Stimulated activated CD4-positive, alpha-beta T cell treated with anti-CD3 and anti-CD28 coated beads, TNF-alpha, amount 100 ng/mL, for 24 hours (primary cell): ENCODE data around the gene ORM2.
A peak's percentile ranks its signal among the peaks of the same experiment; 100 is the strongest.
"Not testable (repeated sequence)": the region's sequence is repeated elsewhere in the genome, so short reads cannot be mapped to it uniquely, and the experiment has no call there.

Experiments
- DNase-seq, 3 experiments: peaks; one replicate each; pipeline ENCODE4 v3.0.0-alpha.2; 2020; ENCODE audit warnings: low read depth in 3 of 3

The ORM2 gene

GRCh38 chr9:114329625-114330022, at the start of gene ORM2:
Gene ORM2, plus strand, starts transcription at chr9:114329869. Its CDS starts 36 bp downstream, at chr9:114329905.
- not testable (repeated sequence) for DNase-seq

DNA sequence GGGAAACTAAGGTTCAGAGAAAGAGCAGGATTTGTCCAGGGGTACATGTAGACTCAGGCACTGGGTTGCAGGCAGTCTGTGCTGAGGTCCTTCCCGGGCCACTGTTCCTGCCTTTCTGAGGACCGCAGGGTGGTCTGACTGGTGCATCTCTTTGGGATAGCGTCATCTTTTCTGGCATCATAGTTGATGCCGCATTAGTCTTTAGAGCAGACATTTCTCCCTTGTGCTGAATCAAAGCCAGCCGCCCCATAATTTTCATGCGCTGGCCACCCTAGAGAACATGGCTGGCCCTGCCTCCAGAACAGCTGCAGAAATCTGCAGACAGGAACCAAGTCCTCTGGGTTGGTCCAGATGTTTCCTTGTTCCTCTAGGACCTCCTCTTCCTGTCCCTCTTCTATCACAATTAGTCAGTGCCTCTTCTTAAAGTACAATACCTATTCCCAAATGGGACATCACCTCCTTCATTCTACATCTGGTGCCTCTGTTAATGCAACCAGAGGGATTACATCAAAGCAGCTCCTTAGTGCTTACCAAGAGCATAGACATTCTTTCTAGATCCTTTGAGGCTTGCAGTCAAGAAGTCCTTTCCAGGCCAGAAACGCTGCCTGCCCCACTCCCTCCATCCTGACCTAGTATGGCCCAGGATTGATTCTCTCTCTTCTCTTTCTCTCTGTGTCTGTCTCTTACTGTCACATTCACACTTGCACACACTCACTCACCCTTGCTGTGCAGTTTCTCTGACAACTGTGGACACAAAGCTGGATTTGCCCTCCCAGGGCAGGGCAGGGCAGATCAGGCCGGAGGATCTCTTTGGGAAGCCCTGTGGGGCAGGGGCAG, 48.8 kb upstream of the ORM2 start:
- DNase-seq, result no peak

DNA sequence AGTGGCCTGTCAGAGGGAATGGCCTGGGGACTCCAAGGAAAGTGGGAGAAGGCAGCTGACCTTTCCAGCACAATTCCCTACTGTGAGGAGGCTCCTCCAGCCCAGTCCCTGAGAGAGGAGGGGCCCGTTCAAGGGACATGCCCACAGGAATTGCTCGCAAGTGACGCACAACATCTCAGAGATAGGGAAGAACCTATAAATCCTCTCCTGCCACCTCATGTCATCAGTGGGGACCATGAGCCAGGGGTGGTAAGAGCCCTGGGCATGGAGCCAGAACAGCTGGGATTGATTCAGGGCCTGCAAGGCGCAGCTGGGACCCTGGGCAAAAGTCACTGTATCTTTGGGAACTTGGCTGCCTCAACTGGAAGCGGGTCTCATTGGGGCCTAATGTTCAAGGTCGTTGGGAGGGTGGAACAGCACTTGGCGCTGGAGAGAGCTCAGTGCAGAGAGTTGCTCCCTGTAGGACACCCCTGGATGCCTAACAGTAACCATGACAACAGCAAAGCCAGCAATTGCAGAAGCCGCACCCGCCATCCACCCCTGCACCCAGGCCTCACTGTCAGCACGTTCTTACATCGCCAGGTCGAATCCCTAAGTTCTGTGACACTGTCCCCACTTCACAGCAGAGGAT, 48.1 kb upstream of the ORM2 start:
- no peak for DNase-seq

GRCh38 chr9:114282104-114282485, 47.6 kb upstream of the ORM2 start:
- no peak for DNase-seq

- DNase-seq, result no peak
These were observed 47.2 kb upstream of the ORM2 start for GRCh38 chr9:114282507-114282906.

GRCh38 chr9:114282926-114283325, 46.7 kb upstream of the ORM2 start:
- peak in 1 of 3 experiments; percentile 11 for DNase-seq

DNA sequence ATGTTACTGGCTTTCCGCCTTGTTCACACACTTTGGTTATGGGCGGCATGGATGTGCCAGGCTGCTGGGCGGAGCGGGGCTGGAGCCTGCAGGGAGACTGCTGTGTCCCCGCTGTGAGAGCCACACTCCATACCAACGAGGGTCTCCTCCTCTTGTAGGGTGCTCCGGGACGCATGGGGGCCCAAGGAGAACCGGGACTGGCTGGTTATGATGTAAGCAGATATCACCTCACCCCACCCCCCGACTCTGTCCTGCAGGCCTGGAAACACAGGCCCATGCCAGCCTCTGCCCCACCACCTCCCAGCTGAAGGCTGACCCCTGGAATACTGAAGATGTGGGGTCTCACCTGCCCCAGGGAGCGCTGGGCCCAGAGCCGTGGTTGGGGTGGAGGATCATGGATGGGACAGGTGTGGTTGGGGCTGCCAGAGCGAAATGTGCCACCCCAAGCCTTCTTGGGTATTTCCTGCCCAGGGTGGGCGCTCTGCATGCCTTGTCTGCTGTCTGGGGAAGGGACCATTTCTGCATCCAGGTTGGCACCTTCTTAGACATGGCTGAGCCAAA, 46.0 kb upstream of the ORM2 start:
- DNase-seq, result no peak

GRCh38 chr9:114284316-114285060, 45.2 kb upstream of the ORM2 start:
- DNase-seq, result no peak

- DNase-seq, result no peak
These were observed 44.4 kb upstream of the ORM2 start for GRCh38 chr9:114285166-114285867.

DNA sequence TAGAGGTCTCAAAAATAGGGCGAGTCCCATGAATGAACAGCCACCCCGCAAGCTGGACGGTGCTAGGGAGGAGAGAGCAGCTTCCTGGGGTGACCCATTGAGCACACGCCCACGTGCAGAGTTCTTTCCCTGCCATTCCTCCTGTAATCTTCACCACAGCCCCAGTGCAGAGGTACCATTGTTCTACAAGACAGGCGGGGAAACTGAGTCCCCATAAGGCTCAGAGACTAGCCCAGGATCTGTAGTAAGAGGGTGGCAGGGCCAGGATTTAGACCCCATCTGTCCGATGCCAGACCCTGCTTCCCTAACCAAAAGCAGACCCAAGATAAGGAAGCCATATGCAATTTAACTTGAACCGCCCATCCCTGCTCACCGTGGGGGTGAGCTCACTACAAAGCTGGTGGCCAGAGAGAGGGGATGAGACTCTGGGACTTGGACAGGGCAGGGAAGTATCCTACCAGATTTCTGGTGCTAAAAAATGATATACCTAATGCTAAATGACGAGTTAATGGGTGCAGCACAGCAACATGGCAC, 43.5 kb upstream of the ORM2 start:
- DNase-seq, result no peak

- no peak for DNase-seq
These were observed 42.5 kb upstream of the ORM2 start for GRCh38 chr9:114287001-114287762.

DNA sequence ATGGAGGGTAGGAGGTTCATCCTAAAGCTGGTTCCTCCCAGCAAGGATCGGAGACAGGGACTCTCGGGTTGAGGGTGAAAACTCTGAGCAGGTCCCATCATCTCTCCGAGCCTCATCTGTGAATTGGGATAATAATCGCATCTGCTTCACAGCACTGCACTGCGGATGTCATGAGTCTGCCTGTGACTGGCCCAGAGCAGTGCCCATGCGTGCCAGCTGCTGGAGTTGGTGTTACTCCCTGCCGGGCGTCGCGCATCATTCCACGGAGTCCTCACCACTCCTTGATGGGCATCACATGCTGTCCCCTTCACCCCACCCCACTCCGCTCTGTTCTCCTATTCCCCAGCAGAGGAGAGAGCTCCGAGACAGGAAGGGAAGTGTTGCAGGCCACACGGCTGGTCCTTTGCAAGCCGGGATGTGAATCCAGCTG, 41.9 kb upstream of the ORM2 start:
- DNase-seq, result no peak

GRCh38 chr9:114288193-114289091, 41.2 kb upstream of the ORM2 start:
- no peak for DNase-seq

- no peak for DNase-seq
These were observed 40.6 kb upstream of the ORM2 start for GRCh38 chr9:114289106-114289505.

DNA sequence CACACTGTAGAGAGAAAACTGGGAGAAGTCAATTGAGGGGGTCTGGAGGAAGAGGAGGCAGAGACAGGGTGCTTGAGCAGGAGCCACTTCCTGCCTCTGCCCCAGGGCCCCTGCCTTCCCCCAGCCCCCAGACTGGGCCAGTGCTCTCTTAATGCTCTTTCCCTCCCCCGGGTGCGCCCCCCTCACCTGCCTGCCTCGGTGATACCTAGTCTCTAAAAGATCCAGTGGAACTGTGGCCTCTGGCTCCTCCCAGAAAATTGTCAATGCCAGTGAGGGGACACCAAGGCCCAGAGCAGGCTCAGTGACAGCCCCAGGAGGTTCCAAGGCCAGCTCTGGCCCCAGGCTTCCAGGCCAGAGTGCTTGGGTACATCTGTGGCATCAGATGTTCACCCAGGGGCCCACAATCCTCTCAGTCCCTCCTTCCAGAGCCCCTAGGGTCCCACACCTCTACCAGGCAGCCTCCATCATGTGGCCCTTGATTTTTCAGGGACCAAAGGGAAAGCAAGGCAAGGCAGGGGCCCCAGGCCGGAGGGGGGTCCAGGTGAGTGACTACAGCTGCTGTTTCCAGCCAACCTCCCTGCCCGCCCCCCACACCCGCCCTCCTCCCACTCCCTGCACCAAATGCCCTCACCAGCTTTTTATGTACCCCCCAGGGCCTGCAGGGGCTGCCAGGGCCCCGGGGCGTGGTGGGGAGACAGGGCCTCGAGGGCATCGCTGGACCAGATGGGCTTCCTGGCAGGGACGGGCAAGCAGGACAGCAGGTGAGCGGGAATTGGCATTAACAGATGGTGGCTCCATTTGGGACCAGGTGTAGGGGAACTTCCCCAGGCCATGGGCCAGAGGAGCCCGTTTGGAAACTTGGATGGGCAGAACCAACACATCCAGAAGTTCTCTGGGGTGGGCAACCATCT, 39.8 kb upstream of the ORM2 start:
- no peak for DNase-seq

DNA sequence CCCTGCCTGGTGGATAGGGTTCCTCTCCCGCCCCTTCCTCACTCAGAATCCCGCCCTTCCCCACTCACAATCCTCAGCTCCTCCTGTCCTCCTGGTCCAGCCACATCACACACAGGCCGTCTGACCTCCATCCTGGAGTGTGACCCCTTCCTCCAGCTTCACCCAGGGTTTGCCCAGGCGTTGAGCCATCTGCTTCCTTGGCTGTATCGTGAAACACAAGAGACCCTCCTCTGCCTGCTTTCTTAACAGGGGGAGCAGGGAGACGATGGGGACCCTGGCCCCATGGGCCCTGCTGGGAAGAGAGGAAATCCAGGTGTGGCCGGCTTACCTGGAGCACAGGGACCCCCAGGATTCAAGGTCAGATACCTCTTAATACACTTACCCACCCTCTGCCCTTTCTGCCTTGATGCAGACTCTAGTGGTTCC, 39.1 kb upstream of the ORM2 start:
- no peak for DNase-seq

DNA sequence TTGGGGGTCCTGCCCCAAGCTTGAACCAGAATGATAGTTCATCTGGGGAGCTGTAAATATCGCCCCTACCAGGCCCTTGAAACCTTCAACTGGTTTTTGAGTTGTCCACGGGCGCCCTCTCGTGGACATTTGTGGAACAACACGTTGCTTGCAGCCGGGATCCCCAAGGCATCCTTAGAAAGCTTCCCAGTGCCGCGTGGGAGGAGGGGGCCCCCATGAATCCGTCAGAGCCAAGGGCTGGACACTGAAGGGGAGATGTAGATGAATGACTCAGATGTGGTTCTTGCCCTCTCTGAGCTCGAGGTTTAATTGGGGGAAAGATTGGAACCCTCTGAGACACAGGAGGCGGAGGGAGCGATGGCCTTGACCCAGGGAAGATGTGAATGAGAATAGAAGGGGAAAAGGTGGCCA, 38.6 kb upstream of the ORM2 start:
- DNase-seq, result peak; percentile 51 to 66 (median 55)

DNA sequence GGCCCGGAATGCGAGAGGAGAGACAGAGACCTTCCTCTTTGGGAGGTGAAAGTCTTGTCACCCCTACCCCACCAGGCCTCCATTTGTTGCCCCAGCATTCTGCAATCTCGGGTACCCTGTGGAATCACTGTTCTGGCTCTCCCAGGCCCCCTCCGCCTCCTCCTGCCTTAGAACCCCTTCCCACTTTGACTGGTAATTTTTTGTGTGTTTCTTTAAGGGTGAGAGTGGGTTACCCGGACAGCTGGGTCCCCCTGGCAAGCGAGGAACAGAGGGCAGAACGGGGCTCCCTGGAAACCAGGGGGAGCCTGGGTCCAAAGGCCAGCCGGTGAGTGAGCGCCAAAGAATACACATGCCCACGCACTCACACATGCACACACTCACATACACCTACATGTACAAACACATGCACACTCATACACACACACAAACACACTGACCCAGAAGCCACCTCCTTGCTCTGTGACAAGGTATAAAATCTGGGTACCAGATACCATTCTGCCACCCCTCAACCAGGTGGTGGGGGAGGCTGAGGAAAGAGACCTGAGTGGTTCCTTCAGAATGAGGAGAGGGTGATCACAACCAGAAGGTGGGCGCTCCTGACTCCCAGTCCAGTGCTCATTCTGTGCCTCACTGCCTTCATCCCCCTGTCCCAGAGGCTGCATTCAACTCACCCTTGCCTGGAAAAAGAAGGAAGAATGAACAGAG, 37.6 kb upstream of the ORM2 start:
- DNase-seq, result no peak
